CD4-positive, CD25-positive, alpha-beta regulatory T cell (primary cell): Measurements from ENCODE around the gene EGFL7. TPM values are rescaled to one million over a fixed set of nuclear protein-coding genes. Genes with fewer than 3 reads are reported as not detected.

Experiments
- ATAC-seq, 2 donors: fragments of 150-1000 bp; cut with Tn5 transposase; one replicate each; pipeline ENCODE4 v1.10.0; 2021; ENCODE audit warnings: low read depth in 2 of 2, moderate number of reproducible peaks in 2 of 2, moderate library complexity in 1 of 2
- DNase-seq, 3 donors: peaks; one replicate each; pipeline versions ENCODE4 v3.0.0 to v3.0.0-alpha.2; 2012 to 2022; ENCODE audit warnings: mixed read lengths in 1 of 3
- H3K27ac ChIP-seq: one replicate; pipeline ENCODE4 v1.7.0; 2013; ENCODE audit warnings: mild to moderate bottlenecking, low read length; ENCODE audit not compliant: insufficient read depth, poor library complexity, severe bottlenecking
- H3K27me3 ChIP-seq: one replicate; pipeline ENCODE4 v1.7.0; 2013; ENCODE audit warnings: low read length; ENCODE audit not compliant: control insufficient read depth, insufficient read depth
- H3K36me3 ChIP-seq: one replicate; pipeline ENCODE4 v1.7.0; 2013; ENCODE audit warnings: mild to moderate bottlenecking, low read length, moderate library complexity; ENCODE audit not compliant: control insufficient read depth, insufficient read depth
- H3K4me1 ChIP-seq: 2 replicates; pipeline ENCODE4 v1.7.0; 2013; ENCODE audit warnings: mild to moderate bottlenecking, low read length; ENCODE audit not compliant: insufficient read depth, control insufficient read depth, poor library complexity, severe bottlenecking
- H3K4me3 ChIP-seq: one replicate; pipeline ENCODE4 v1.7.0; 2013; ENCODE audit warnings: low read depth, mild to moderate bottlenecking, low read length, moderate library complexity
- H3K9me3 ChIP-seq, 2 experiments: 1 replicate in 1 of 2; 2 replicates in 1 of 2; pipeline ENCODE4 v1.7.0; 2013; ENCODE audit warnings: low read length in 2 of 2, mild to moderate bottlenecking in 1 of 2, moderate library complexity in 1 of 2; ENCODE audit not compliant: control insufficient read depth in 2 of 2
- H3K27ac Mint-ChIP-seq, 3 donors: one replicate each; pipeline ENCODE4 v1.8.0; 2020 to 2022; ENCODE audit warnings: mild to moderate bottlenecking in 3 of 3, mixed read lengths in 3 of 3, moderate library complexity in 2 of 3
- H3K27me3 Mint-ChIP-seq: one replicate; pipeline ENCODE4 v1.8.0; 2022; ENCODE audit warnings: mild to moderate bottlenecking, mixed read lengths
- H3K36me3 Mint-ChIP-seq: one replicate; pipeline ENCODE4 v1.8.0; 2020; ENCODE audit warnings: mixed read lengths
- H3K4me1 Mint-ChIP-seq, 4 donors: one replicate each; pipeline ENCODE4 v1.8.0; 2020 to 2022; ENCODE audit warnings: mixed read lengths in 4 of 4, mild to moderate bottlenecking in 1 of 4
- H3K4me3 Mint-ChIP-seq, 4 donors: one replicate each; pipeline ENCODE4 v1.8.0; 2020 to 2022; ENCODE audit warnings: mild to moderate bottlenecking in 4 of 4, mixed read lengths in 4 of 4, moderate library complexity in 3 of 4
- H3K9me3 Mint-ChIP-seq, 7 donors: one replicate each; pipeline ENCODE4 v1.8.0; 2020 to 2022; ENCODE audit warnings: mixed read lengths in 7 of 7, mild to moderate bottlenecking in 3 of 7, moderate library complexity in 2 of 7
- polyA plus RNA-seq, 4 donors: library from polyadenylated mRNA; unstranded; fragments of 300-500 nt; fragmentation: Illumina TruSeq; gene quantifications; one replicate each; pipeline ENCODE4 v1.2.3, GENCODE V29; 2021
- total RNA-seq: library from RNA; stranded (reverse); gene quantifications from one replicate; pipeline ENCODE4 v1.2.3, GENCODE V29; 2022

EGFL7 gene
- total and polyA plus RNA-seq, 5 donors from 2014 or later: 1.7 TPM; not detected in 4

- no peaks in the 10 kb centered on the region for H3K9me3 ChIP-seq
- peaks cover 0 to 5% (median 0%) of the 10 kb centered on the region in 4 donors for H3K4me1 Mint-ChIP-seq
- peaks cover 22% of the 10 kb centered on the region for H3K27me3 Mint-ChIP-seq
- no peak overlapping the region for H3K27ac Mint-ChIP-seq
- no peak overlapping the region for H3K4me3 ChIP-seq
- DNase-seq (no peak), ATAC-seq (peak in 1 of 2 donors; percentile 6)
- H3K36me3 Mint-ChIP-seq: no peaks in the 10 kb centered on the region
- H3K4me3 Mint-ChIP-seq: peak overlapping the region in 3 of 4 donors; percentile 61 to 70 (median 63)
- peaks cover 6% of the 10 kb centered on the region for H3K4me1 ChIP-seq
- H3K27me3 ChIP-seq: no peaks in the 10 kb centered on the region
- H3K27ac ChIP-seq: no peak overlapping the region
- peaks cover 0 to under 1% (median 0%) of the 10 kb centered on the region in 7 donors for H3K9me3 Mint-ChIP-seq
- no peaks in the 10 kb centered on the region for H3K36me3 ChIP-seq
Observed at GRCh38 chr9:136665111-136665703, 2.5 kb downstream of the EGFL7 start.

- no peaks in the 10 kb centered on the region for H3K36me3 ChIP-seq
- H3K4me1 ChIP-seq: peaks cover 6% of the 10 kb centered on the region
- no peaks in the 10 kb centered on the region for H3K36me3 Mint-ChIP-seq
- DNase-seq (no peak), ATAC-seq (peak; percentile 27 to 29)
- no peaks in the 10 kb centered on the region for H3K9me3 Mint-ChIP-seq
- no peak overlapping the region for H3K27ac Mint-ChIP-seq
- peaks cover 0 to 5% (median 0%) of the 10 kb centered on the region in 4 donors for H3K4me1 Mint-ChIP-seq
- no peak overlapping the region for H3K4me3 ChIP-seq
- no peaks in the 10 kb centered on the region for H3K9me3 ChIP-seq
- peaks cover 16% of the 10 kb centered on the region for H3K27me3 Mint-ChIP-seq
- no peak overlapping the region for H3K4me3 Mint-ChIP-seq
- H3K27me3 ChIP-seq: no peaks in the 10 kb centered on the region
- no peak overlapping the region for H3K27ac ChIP-seq
Observed at GRCh38 chr9:136665704-136666371, 3.1 kb downstream of the EGFL7 start.

GRCh38 chr9:136666372-136667213 lies 3.9 kb downstream of the EGFL7 start:
- H3K4me3 Mint-ChIP-seq: peak overlapping the region in 3 of 4 donors; percentile 41 to 63 (median 52)
- ATAC-seq: no peak
- H3K27me3 ChIP-seq: no peaks in the 10 kb centered on the region
- H3K9me3 Mint-ChIP-seq: no peaks in the 10 kb centered on the region
- no peaks in the 10 kb centered on the region for H3K36me3 ChIP-seq
- no peak overlapping the region for H3K4me3 ChIP-seq
- peaks cover 0 to 5% (median 0%) of the 10 kb centered on the region in 4 donors for H3K4me1 Mint-ChIP-seq
- H3K27ac Mint-ChIP-seq: no peak overlapping the region
- no peaks in the 10 kb centered on the region for H3K9me3 ChIP-seq
- peaks cover 6% of the 10 kb centered on the region for H3K4me1 ChIP-seq
- no peaks in the 10 kb centered on the region for H3K36me3 Mint-ChIP-seq
- DNase-seq: no peak
- peaks cover 15% of the 10 kb centered on the region for H3K27me3 Mint-ChIP-seq
- H3K27ac ChIP-seq: no peak overlapping the region

- Histone ChIP-seq H3K36me3 (no peaks in the 10 kb centered on the region), H3K4me3 (no peak overlapping the region), H3K27ac (no peak overlapping the region), H3K9me3 (no peaks in the 10 kb centered on the region), H3K27me3 (no peaks in the 10 kb centered on the region), H3K4me1 (peaks cover 6% of the 10 kb centered on the region)
- ATAC-seq (no peak), DNase-seq (no peak)
- Mint-ChIP-seq H3K9me3 (no peaks in the 10 kb centered on the region), H3K27ac (no peak overlapping the region), H3K27me3 (peaks cover 15% of the 10 kb centered on the region), H3K4me3 (no peak overlapping the region), H3K36me3 (no peaks in the 10 kb centered on the region), H3K4me1 (peaks cover 0 to 5% (median 0%) of the 10 kb centered on the region in 4 donors)
Observed at GRCh38 chr9:136667214-136667939, 4.7 kb downstream of the EGFL7 start.

GRCh38 chr9:136667940-136668760 lies 5.4 kb downstream of the EGFL7 start:
- Mint-ChIP-seq H3K9me3 (no peaks in the 10 kb centered on the region), H3K36me3 (no peaks in the 10 kb centered on the region), H3K27ac (no peak overlapping the region), H3K4me1 (peaks cover 0 to 5% (median 0%) of the 10 kb centered on the region in 4 donors), H3K27me3 (peaks cover 15% of the 10 kb centered on the region), H3K4me3 (no peak overlapping the region)
- Histone ChIP-seq H3K9me3 (no peaks in the 10 kb centered on the region), H3K4me3 (no peak overlapping the region), H3K27me3 (no peaks in the 10 kb centered on the region), H3K36me3 (no peaks in the 10 kb centered on the region), H3K4me1 (peaks cover 6% of the 10 kb centered on the region), H3K27ac (no peak overlapping the region)
- DNase-seq (no peak), ATAC-seq (no peak)

GRCh38 chr9:136668983-136669790 lies 6.5 kb downstream of the EGFL7 start:
- no peak overlapping the region for H3K27ac Mint-ChIP-seq
- H3K36me3 ChIP-seq: no peaks in the 10 kb centered on the region

More at GRCh38 chr9:136668983-136669790, 6.5 kb downstream of the EGFL7 start:
- Histone ChIP-seq H3K27me3 (no peaks in the 10 kb centered on the region), H3K9me3 (no peaks in the 10 kb centered on the region), H3K4me3 (no peak overlapping the region), H3K4me1 (peaks cover 6% of the 10 kb centered on the region), H3K27ac (no peak overlapping the region)
- H3K9me3 Mint-ChIP-seq: no peaks in the 10 kb centered on the region
- H3K27me3 Mint-ChIP-seq: peaks cover 15% of the 10 kb centered on the region
- DNase-seq (peak in 1 of 3 donors; percentile 14), ATAC-seq (no peak)
- no peak overlapping the region for H3K4me3 Mint-ChIP-seq
- H3K36me3 Mint-ChIP-seq: no peaks in the 10 kb centered on the region
- H3K4me1 Mint-ChIP-seq: peaks cover 0 to 5% (median 0%) of the 10 kb centered on the region in 4 donors
